Peyer's patch (tissue), 4 donors: Measurements from ENCODE around the gene TNFAIP3. TPM values are rescaled to one million over a fixed set of nuclear protein-coding genes. Genes with fewer than 3 reads are reported as not detected.

ENCODE experiments used
- DNase-seq, 3 donors: peaks; one replicate each; pipeline ENCODE4 v3.0.0-alpha.2; 2017 to 2019
- H3K27ac ChIP-seq, 4 donors: fragments of 200-600 bp; sonication (generic); one replicate each; pipeline ENCODE4 v1.5.1; 2016 to 2019
- H3K27me3 ChIP-seq, 2 donors: fragments of 200-600 bp; sonication (generic); one replicate each; pipeline ENCODE4 v1.5.1; 2019
- H3K36me3 ChIP-seq, 3 donors: fragments of 200-600 bp; sonication (generic); one replicate each; pipeline ENCODE4 v1.5.1; 2016 to 2019
- H3K4me1 ChIP-seq, 4 donors: fragments of 200-600 bp; sonication (generic); one replicate each; pipeline ENCODE4 v1.5.1; 2016 to 2019
- H3K4me3 ChIP-seq, 4 donors: fragments of 200-600 bp; sonication (generic); 1 replicate in 3 of 4; 2 replicates in 1 of 4; pipeline ENCODE4 v1.5.1; 2016 to 2019; ENCODE audit warnings: mild to moderate bottlenecking in 1 of 4
- H3K9me3 ChIP-seq, 4 donors: fragments of 200-600 bp; sonication (generic); one replicate each; pipeline ENCODE4 v1.5.1; 2016 to 2019; ENCODE audit warnings: mild to moderate bottlenecking in 1 of 4
- CTCF ChIP-seq, 6 experiments: fragments of 450-650 bp in 4 of 6; fragments of 200-600 bp in 2 of 6; sonication (generic) in 1 of 6; IDR thresholded peaks; one replicate each; pipeline ENCODE4 v1.5.1; 2017 to 2019; ENCODE audit warnings: antibody characterized with exemption in 6 of 6, mild to moderate bottlenecking in 3 of 6, moderate library complexity in 1 of 6
- POLR2A ChIP-seq, 2 donors: fragments of 450-650 bp; IDR thresholded peaks; one replicate each; pipeline ENCODE4 v1.5.1; 2017; ENCODE audit warnings: antibody characterized with exemption in 2 of 2, mild to moderate bottlenecking in 2 of 2, moderate library complexity in 2 of 2
- total RNA-seq, 4 donors: library from RNA; depleted of rRNA; stranded (reverse); fragments of >200 nt; gene quantifications; one replicate each; pipeline ENCODE4 v1.1.0, GENCODE V29; 2016

The TNFAIP3 gene
- total RNA-seq, 4 donors from 2014 or later = 19.3 to 66.8 (median 30.6) TPM

DNA sequence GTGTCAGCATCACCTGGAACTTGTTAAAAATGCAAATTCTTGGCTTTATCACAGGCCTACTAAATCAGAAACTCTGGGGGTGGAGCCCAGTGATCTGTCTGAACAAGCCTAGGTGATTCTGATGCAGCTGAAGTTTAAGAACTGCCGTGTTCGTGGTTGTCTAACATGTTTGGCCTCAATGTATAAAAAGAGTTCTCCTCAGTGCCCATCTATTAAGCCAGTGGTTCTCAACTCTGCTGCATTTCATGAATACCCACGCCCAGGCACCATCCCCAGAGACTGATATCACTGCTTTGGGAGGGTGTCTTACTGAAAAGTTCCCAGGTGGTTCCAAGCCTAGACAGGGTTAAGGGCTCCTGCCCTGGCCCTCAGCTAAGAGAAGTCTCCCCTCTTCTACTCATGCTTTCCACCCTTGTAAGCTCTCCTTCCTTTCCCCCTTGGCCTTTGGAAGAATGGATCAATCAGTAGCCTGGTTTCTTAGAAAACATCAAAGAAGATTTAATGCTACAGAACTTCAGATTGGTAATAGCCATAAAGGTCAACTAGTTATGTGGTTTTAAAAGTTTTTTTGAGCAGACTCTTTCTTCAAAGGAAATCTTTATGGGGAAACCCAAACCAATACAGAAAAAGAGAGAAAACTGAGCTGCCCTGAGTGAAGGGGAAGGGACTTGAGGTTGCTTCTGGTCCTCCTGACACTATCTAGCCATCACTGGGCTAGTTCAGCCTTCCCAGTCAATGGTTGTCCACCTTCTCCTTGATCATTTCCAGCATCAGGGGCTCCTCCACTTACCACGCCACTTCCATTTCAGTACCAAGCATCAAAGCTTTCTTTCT, 38.9 kb upstream of the TNFAIP3 start:
- no peaks in the 10 kb centered on the region for H3K9me3 ChIP-seq
- TF ChIP-seq CTCF (IDR thresholded peaks at IDR 0.05) = no peak
- TF ChIP-seq POLR2A (IDR thresholded peaks at IDR 0.05) = no peak
- H3K4me1 ChIP-seq = peaks cover 0 to 6% (median 0%) of the 10 kb centered on the region in 4 donors
- H3K36me3 ChIP-seq = peaks cover 0 to 3% (median 0%) of the 10 kb centered on the region in 3 donors
- H3K27me3 ChIP-seq = no peaks in the 10 kb centered on the region
- H3K4me3 ChIP-seq = no peak overlapping the region
- no peak overlapping the region for H3K27ac ChIP-seq
- no peak for DNase-seq

- no peak overlapping the region for H3K4me3 ChIP-seq
- no peak overlapping the region for H3K27ac ChIP-seq
- peaks cover 0 to 3% (median 0%) of the 10 kb centered on the region in 3 donors for H3K36me3 ChIP-seq
- H3K27me3 ChIP-seq = no peaks in the 10 kb centered on the region
- H3K9me3 ChIP-seq = no peaks in the 10 kb centered on the region
- no peaks in the 10 kb centered on the region for H3K4me1 ChIP-seq
- TF ChIP-seq CTCF (IDR thresholded peaks at IDR 0.05) = no peak
- no peak for TF ChIP-seq POLR2A (IDR thresholded peaks at IDR 0.05)
- no peak for DNase-seq
Observed at GRCh38 chr6:137829641-137830083, 37.4 kb upstream of the TNFAIP3 start.

DNA sequence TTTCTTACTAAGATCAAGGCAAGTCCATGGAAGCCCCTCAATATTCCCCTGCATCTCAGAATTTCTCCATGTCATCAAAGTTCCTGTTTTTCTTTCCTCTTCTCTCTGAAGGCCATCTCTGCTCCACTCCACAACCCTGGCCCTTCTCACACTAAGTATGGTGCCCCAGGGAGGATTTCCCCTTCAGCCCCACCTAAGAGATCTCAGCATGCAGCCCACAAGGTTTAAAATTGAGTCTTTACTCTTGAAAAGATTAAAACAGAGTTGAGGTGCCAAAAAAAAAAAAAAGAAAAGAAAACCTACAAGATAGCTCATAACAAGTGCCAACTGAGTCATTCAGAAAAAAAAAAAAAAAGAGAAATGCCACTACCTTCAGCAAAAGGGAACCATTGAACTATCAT, 36.5 kb upstream of the TNFAIP3 start:
- H3K9me3 ChIP-seq = no peaks in the 10 kb centered on the region
- H3K27me3 ChIP-seq = no peaks in the 10 kb centered on the region
- no peak overlapping the region for H3K4me3 ChIP-seq
- H3K36me3 ChIP-seq = peaks cover 0 to 3% (median 0%) of the 10 kb centered on the region in 3 donors
- no peak for DNase-seq
- no peak for TF ChIP-seq CTCF (IDR thresholded peaks at IDR 0.05)
- H3K4me1 ChIP-seq = no peaks in the 10 kb centered on the region
- no peak overlapping the region for H3K27ac ChIP-seq

GRCh38 chr6:137832110-137832509, 34.9 kb upstream of the TNFAIP3 start:
- no peak overlapping the region for H3K27ac ChIP-seq
- TF ChIP-seq CTCF (IDR thresholded peaks at IDR 0.05) = no peak
- no peak for TF ChIP-seq POLR2A (IDR thresholded peaks at IDR 0.05)
- peaks cover 0 to 3% (median 0%) of the 10 kb centered on the region in 3 donors for H3K36me3 ChIP-seq
- no peaks in the 10 kb centered on the region for H3K4me1 ChIP-seq
- no peak for DNase-seq
- no peaks in the 10 kb centered on the region for H3K27me3 ChIP-seq
- no peak overlapping the region for H3K4me3 ChIP-seq
- no peaks in the 10 kb centered on the region for H3K9me3 ChIP-seq

DNA sequence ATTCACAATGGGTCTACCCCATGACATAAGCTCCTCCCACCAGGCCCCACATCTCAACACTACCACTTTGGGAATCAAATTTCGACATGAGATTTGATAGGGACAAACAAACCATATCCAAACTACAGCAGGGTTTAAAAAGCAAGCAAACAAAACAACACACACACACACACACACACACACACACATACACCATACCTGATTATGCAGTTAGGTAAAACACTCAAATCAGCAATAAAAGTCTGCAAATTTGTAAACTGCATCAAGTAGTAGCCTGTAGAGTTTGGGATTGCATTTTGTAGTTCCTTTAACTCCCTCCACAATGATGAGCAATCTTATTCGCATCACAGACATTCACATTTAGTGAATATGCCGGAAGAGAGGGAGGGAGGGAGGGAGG, 32.6 kb upstream of the TNFAIP3 start:
- Histone ChIP-seq H3K4me3 (no peak overlapping the region), H3K27ac (no peak overlapping the region)

More for the DNA sequence above, 32.6 kb upstream of the TNFAIP3 start:
- H3K4me1 ChIP-seq = no peaks in the 10 kb centered on the region
- peaks cover 0 to 3% (median 0%) of the 10 kb centered on the region in 3 donors for H3K36me3 ChIP-seq
- no peaks in the 10 kb centered on the region for H3K9me3 ChIP-seq
- TF ChIP-seq CTCF (IDR thresholded peaks at IDR 0.05) (no peak), POLR2A (IDR thresholded peaks at IDR 0.05) (no peak)
- no peak for DNase-seq
- H3K27me3 ChIP-seq = no peaks in the 10 kb centered on the region
